NCI-H146 treated with DMSO at 0.1 percent for 48 hours (cell line): ENCODE results near the gene TOX3.
A peak's percentile ranks its signal among the peaks of the same experiment; 100 is the strongest.

Source experiments
- DNase-seq: peaks from one replicate; lab custom pipeline; 2025; ENCODE audit not compliant: unreplicated experiment; lab: John Stamatoyannopoulos, UW

Gene TOX3

GRCh38 chr16:52563767-52564611 is 17.0 kb upstream of the TOX3 start:
- DNase-seq, result no peak

GRCh38 chr16:52562770-52563169 is 15.8 kb upstream of the TOX3 start:
- DNase-seq, result no peak

- peak; percentile 59 for DNase-seq
These were observed 15.2 kb upstream of the TOX3 start for GRCh38 chr16:52561910-52562741.

GRCh38 chr16:52558448-52558847 is 11.5 kb upstream of the TOX3 start:
- DNase-seq, result no peak

GRCh38 chr16:52557236-52557635 is 10.3 kb upstream of the TOX3 start:
- no peak for DNase-seq

- DNase-seq, result no peak
These were observed 9.1 kb upstream of the TOX3 start for GRCh38 chr16:52556083-52556482.

GRCh38 chr16:52555572-52555971 is 8.6 kb upstream of the TOX3 start:
- no peak for DNase-seq

- DNase-seq, result no peak
These were observed 7.4 kb upstream of the TOX3 start for GRCh38 chr16:52554334-52554733.

GRCh38 chr16:52553322-52553721 is 6.4 kb upstream of the TOX3 start:
- DNase-seq, result peak; percentile 29

GRCh38 chr16:52552643-52553042 is 5.7 kb upstream of the TOX3 start:
- DNase-seq, result peak; percentile 75

- no peak for DNase-seq
These were observed 2.2 kb upstream of the TOX3 start for GRCh38 chr16:52549011-52549692.

GRCh38 chr16:52548261-52549010 is 1.5 kb upstream of the TOX3 start:
- DNase-seq, result peak; percentile 64

GRCh38 chr16:52547834-52548215 is 882 bp upstream of the TOX3 start:
- peak; percentile 19 for DNase-seq

GRCh38 chr16:52546291-52547003 is 496 bp downstream of the TOX3 start:
- DNase-seq, result no peak

GRCh38 chr16:52545898-52546266 is 1.1 kb downstream of the TOX3 start:
- no peak for DNase-seq

GRCh38 chr16:52545222-52545897 is 1.6 kb downstream of the TOX3 start:
- DNase-seq, result no peak

GRCh38 chr16:52544703-52545102 is 2.2 kb downstream of the TOX3 start:
- DNase-seq, result no peak

- DNase-seq, result no peak
These were observed 3.3 kb downstream of the TOX3 start for GRCh38 chr16:52543654-52544053.

GRCh38 chr16:52540910-52541309 is 6.0 kb downstream of the TOX3 start:
- no peak for DNase-seq

GRCh38 chr16:52539191-52539590 is 7.8 kb downstream of the TOX3 start:
- DNase-seq, result no peak
